Neural crest cell (in vitro differentiated cells): ENCODE data around the gene ZNF17. TPM values are rescaled to one million over a fixed set of nuclear protein-coding genes. Genes with fewer than 3 reads are reported as not detected.
A peak's percentile ranks its signal among the peaks of the same experiment; 100 is the strongest.

Experiments used
- DNase-seq: peaks from one replicate; pipeline ENCODE4 v3.0.0; 2021; ENCODE audit warnings: low read depth, mixed read lengths, low spot score
- H3K27ac Mint-ChIP-seq: one replicate; pipeline ENCODE4 v1.8.0; 2021; ENCODE audit warnings: mild to moderate bottlenecking, mixed read lengths; ENCODE audit not compliant: unreplicated experiment
- H3K27me3 Mint-ChIP-seq: 2 replicates; pipeline ENCODE4 v1.8.0; 2021; ENCODE audit warnings: low read depth, mild to moderate bottlenecking, mixed read lengths
- H3K36me3 Mint-ChIP-seq: 2 replicates; pipeline ENCODE4 v1.8.0; 2021; ENCODE audit warnings: low read depth, mild to moderate bottlenecking, mixed read lengths
- H3K4me1 Mint-ChIP-seq: 2 replicates; pipeline ENCODE4 v1.8.0; 2021; ENCODE audit warnings: mixed read lengths
- H3K4me3 Mint-ChIP-seq: one replicate; pipeline ENCODE4 v1.8.0; 2021; ENCODE audit warnings: mild to moderate bottlenecking, mixed read lengths
- H3K9me3 Mint-ChIP-seq: 2 replicates; pipeline ENCODE4 v1.8.0; 2021; ENCODE audit warnings: mixed read lengths
- CTCF ChIP-seq: fragments of 200-600 bp; sonication (generic); conservative IDR thresholded peaks from 2 replicates; pipeline ENCODE4 v1.5.0; 2021; ENCODE audit warnings: antibody characterized with exemption, mild to moderate bottlenecking
- total RNA-seq: library from RNA; stranded (reverse); gene quantifications from 2 replicates; pipeline ENCODE4 v1.2.1, GENCODE V29; 2021

The ZNF17 gene
- total RNA-seq, 1 donor from 2014 or later, result 9.2 TPM

- peaks cover 3% of the 10 kb centered on the region for H3K9me3 Mint-ChIP-seq
- H3K4me1 Mint-ChIP-seq, result peaks cover 30% of the 10 kb centered on the region
- peaks cover 9% of the 10 kb centered on the region for H3K36me3 Mint-ChIP-seq
- H3K4me3 Mint-ChIP-seq, result peak overlapping the region; percentile 93
- no peak for DNase-seq
- TF ChIP-seq CTCF, result no peak
- peaks cover 2% of the 10 kb centered on the region for H3K27me3 Mint-ChIP-seq
- H3K27ac Mint-ChIP-seq, result peak overlapping the region; percentile 55
Observed at GRCh38 chr19:57389194-57389729, 21.7 kb upstream of the ZNF17 start.

- TF ChIP-seq CTCF, result peak; percentile 49
- peaks cover 30% of the 10 kb centered on the region for H3K4me1 Mint-ChIP-seq
- peaks cover 3% of the 10 kb centered on the region for H3K9me3 Mint-ChIP-seq
- peaks cover 2% of the 10 kb centered on the region for H3K27me3 Mint-ChIP-seq
- peak within 1 kb of the TSS; percentile 99 for H3K27ac Mint-ChIP-seq
- H3K36me3 Mint-ChIP-seq, result peaks cover 16% of the 10 kb centered on the region
- peak within 1 kb of the TSS; percentile 93 for H3K4me3 Mint-ChIP-seq
- peak; percentile 96 for DNase-seq
Observed at GRCh38 chr19:57389730-57390598, 21.0 kb upstream of the ZNF17 start, which contains the start of gene ZNF548. Gene ZNF548 (plus strand): TSS chr19:57389854. CDS start chr19:57390100, 246 bp downstream.

GRCh38 chr19:57395710-57396109 lies 15.3 kb upstream of the ZNF17 start:
- H3K4me3 Mint-ChIP-seq, result no peak overlapping the region
- peaks cover 63% of the 10 kb centered on the region for H3K36me3 Mint-ChIP-seq
- no peak for DNase-seq
- peak overlapping the region; percentile 88 for H3K27ac Mint-ChIP-seq
- no peak for TF ChIP-seq CTCF
- H3K4me1 Mint-ChIP-seq, result peaks cover 14% of the 10 kb centered on the region
- H3K9me3 Mint-ChIP-seq, result peaks cover 14% of the 10 kb centered on the region
- H3K27me3 Mint-ChIP-seq, result no peaks in the 10 kb centered on the region

- no peak overlapping the region for H3K27ac Mint-ChIP-seq
- TF ChIP-seq CTCF, result no peak
- DNase-seq, result no peak
- peaks cover 17% of the 10 kb centered on the region for H3K9me3 Mint-ChIP-seq
- peaks cover 81% of the 10 kb centered on the region for H3K36me3 Mint-ChIP-seq
- H3K4me1 Mint-ChIP-seq, result no peaks in the 10 kb centered on the region
- no peaks in the 10 kb centered on the region for H3K27me3 Mint-ChIP-seq
- H3K4me3 Mint-ChIP-seq, result no peak overlapping the region
Observed at GRCh38 chr19:57398868-57399267, 12.1 kb upstream of the ZNF17 start.

- Mint-ChIP-seq H3K36me3 (peaks cover 34% of the 10 kb centered on the region), H3K27ac (no peak overlapping the region), H3K9me3 (peaks cover 4% of the 10 kb centered on the region), H3K27me3 (no peaks in the 10 kb centered on the region), H3K4me3 (no peak overlapping the region), H3K4me1 (no peaks in the 10 kb centered on the region)
- no peak for TF ChIP-seq CTCF
- no peak for DNase-seq
Observed at GRCh38 chr19:57403737-57404563, 7.0 kb upstream of the ZNF17 start.
